HG03521 (cell line): ENCODE data around the gene ULK2.

Source experiments
- ATAC-seq: cut with Tn5 transposase; IDR thresholded peaks from one replicate; pipeline ENCODE4 v1.9.1; 2021; ENCODE audit warnings: mild to moderate bottlenecking, moderate library complexity; ENCODE audit not compliant: unreplicated experiment

ULK2 gene

DNA sequence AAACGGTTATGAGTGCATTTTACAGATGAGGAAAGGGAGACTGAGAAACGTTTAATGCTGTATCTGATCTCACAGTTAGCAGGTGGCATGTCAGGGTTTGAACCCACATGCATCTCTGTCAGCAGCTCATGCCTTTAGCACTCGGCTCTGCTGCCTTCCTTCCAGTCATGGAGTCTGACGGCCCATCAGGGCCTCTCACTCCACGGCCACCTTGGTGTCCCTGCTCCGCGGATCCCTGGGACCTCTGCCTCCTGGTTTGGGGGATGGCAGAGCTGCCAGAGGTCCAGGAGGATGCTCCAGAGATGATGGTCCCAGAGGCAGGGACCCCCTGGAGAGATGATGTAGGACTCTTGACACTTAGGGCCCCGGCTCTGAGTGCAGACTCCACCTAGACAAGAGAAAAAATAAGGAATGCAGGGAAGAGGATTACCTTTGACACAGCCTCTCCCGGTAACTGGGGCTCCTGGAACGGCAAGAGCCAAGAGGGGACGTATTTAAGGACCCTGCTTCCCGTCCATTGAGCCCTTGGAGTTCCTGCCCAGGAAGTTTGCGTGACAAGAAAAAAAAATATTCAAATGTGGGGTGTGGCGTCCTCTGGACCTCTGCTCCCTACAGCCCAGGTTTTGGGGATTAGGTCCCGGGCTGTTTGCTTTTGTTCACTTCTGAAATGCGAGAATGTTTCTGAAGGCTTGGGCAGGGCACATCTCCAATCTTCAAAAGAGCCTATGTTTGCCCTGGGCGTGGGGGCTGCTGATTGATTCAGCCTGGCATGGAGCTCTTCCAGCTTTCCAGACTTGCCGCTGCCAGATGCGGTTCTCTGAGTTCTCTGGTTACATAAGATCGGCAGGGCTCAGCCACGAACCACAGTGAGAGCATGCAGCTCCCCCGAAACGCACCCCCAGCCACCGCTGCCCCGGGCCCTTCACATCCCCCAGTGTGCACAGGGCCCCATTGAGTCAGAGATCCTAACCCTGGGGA is 119.6 kb downstream of the ULK2 start, which contains the start of gene ALDH3A1:
TSS of gene ALDH3A1 (minus strand) at position 470 of the 978 bp plus-strand sequence. CDS start 3,169 bp downstream, outside the sequence.
- ATAC-seq = no peak

GRCh38 chr17:19747159-19747719 is 120.5 kb downstream of the ULK2 start:
- no peak for ATAC-seq

DNA sequence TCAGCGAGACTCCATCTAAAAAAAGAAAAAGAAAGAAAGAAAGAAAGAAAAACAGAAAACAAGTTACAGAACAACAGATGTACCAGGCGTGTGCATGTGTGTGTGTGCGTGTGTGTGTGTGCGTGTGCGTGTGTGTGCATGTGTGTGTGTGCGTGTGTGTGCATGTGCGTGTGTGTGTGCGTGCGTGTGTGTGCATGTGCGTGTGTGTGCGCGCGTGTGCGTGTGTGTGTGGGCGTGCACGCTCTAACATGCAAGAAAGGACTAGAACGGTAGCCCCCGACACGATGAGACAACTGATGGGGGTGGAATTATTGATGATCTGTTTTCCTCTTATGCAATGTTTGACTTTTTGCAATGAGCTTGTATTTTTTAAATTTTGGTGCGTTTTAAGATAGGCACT is 121.2 kb downstream of the ULK2 start:
- ATAC-seq = no peak

DNA sequence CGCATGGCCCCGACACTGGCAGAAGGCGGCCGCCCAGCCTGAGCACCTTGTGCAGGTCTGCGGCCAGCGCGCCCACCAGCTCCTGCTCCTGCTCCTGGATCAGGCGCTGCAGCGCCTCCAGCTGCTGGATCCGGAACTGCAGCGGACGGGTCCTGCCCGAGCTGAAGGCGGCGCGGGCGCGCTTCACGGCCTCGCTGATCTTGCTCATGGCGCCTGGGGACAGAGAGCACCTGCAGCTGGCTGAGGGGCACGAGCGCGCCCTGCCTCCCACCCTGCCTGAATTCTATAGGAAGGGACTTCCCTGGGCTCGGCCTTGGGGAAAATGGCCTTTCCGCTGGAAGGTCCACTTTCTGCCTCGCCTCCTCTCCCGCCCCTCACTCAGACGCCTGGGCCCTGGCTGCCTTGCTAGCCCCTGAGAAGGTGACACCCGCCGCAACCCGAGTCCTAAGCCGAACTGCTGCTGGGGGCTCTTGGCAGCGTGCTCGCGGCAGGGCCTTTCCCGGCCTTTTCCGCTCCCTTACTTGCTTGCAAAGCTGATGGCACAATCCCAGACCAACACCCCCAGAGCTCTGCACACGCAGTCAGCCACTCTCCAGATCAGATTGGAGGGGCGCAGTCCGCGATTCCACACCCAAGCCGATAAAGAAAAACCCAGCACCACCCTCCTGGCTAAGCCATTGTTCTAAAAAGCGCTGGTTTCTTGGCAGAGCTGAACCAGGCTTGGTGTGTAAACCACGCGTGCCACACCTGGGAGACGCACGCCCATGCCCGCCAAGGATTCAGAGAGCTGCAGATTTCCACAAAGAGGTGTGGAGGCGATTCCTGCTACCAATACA is 122.6 kb downstream of the ULK2 start:
- ATAC-seq = no peak

GRCh38 chr17:19744492-19744891 is 123.2 kb downstream of the ULK2 start:
- ATAC-seq = no peak

- no peak for ATAC-seq
Observed at GRCh38 chr17:19743101-19744100, 124.3 kb downstream of the ULK2 start.

DNA sequence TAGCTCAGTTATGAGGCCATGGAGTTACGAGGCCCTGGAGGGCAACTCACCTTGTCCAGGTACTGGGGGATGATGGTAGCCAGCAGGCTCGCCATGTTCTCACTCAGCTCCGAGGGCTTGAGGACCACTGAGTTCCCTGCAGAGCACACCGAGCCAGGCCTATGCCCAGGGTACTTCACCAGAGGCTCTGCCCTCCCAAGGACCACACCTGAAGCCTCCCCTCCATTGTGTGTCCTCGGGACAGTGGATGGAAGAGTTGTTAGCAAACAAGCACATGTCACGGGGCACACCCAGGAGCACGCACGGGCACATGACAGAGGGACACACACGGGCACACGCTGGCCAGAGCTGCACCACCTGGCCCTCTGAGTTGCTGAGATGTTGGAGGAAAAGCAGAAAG is 125.2 kb downstream of the ULK2 start:
- ATAC-seq = no peak

- ATAC-seq = no peak
Observed at GRCh38 chr17:19741832-19742457, 125.8 kb downstream of the ULK2 start.

GRCh38 chr17:19740933-19741332 is 126.8 kb downstream of the ULK2 start:
- no peak for ATAC-seq

GRCh38 chr17:19739241-19740201 is 128.2 kb downstream of the ULK2 start:
- ATAC-seq = no peak

GRCh38 chr17:19738757-19739156 is 129.0 kb downstream of the ULK2 start:
- ATAC-seq = no peak

- no peak for ATAC-seq
Observed at GRCh38 chr17:19738073-19738449, 129.7 kb downstream of the ULK2 start.

- ATAC-seq = no peak
Observed at GRCh38 chr17:19737305-19738072, 130.2 kb downstream of the ULK2 start.

GRCh38 chr17:19736071-19736470 is 131.7 kb downstream of the ULK2 start:
- ATAC-seq = no peak

DNA sequence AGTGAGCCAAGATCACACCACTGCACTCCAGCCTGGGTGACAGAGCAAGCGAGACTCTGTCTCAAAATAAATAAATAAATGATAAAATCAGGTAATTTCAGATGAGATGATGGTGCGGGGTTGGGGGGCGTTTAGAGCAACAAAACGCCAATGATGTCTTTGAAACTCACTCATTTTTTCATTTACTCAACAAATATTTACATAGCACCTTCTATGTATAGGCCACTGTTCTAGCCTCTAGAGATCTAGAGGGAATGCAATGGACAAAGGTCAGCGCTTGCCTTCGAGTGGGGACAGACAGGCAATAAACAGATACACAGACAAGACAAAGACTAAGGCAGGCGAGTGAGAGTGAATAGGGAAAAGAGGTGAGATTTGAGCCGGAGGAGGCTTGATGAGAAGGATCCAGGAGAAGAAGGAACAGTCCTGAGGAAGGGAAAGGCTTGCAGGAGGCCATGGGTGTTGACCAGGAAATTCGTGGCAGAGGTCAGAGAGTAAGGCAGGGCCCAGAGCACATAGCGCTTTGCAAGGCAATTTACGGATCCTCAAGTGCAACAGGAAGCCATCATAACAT is 133.7 kb downstream of the ULK2 start:
- no peak for ATAC-seq

DNA sequence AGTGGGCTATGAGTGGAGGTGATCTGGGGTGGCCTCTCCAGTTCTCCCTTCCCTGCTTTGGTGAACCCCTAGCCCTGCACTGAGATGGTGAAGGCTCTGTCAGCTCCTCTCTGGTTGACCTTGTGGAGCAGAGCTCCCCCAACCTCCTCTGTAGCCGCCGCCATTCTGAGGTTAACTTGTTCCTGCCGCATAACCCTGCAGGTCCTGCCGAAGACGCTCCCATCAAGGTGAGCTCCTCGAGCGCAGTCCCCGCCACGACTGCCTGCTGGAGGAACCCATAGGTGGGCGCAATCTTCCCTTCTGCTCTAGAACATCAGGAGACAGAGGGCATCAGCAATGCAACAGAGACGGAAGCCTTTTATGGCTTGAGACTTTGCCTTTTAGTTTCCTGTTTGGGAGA is 136.1 kb downstream of the ULK2 start:
- ATAC-seq = no peak

DNA sequence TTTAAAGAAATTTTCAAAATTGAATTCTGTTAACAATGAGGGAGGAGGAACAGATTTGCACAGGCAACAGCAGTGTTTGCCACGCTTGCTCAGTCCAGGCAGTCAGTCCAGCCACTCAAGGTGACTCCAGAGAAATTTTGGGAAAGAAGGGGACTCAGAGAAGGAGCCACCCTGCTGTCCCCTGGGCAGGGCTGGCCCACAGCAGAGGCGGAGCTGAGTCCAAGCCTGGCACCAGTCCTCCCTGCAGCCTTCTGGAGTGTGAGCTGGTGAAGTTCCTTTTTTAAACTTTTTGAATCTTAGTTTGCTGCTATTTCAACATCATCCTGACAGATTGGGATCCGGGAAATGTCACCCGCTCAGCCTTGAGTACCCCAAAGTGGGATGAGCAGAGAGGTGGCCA is 136.9 kb downstream of the ULK2 start:
- ATAC-seq = no peak
